Measurements from ENCODE around the gene WAS.
"Not testable (repeated sequence)": the region's sequence is repeated elsewhere in the genome, so short reads cannot be mapped to it uniquely, and the experiment has no call there.

WAS gene

GRCh38 chrX:48688531-48689150 lies 5.0 kb downstream of the WAS start:
- no peak overlapping the region for H2AK5ac ChIP-seq (ENCODE audit: low read length)
- H2BK120ac ChIP-seq (ENCODE audit: insufficient read depth, low read length, poor library complexity): no peak overlapping the region
- no peaks in the 10 kb centered on the region for H3K36me3 ChIP-seq (ENCODE audit: control insufficient read depth in 1 of 2, insufficient read depth in 2 of 2, low read length in 2 of 2)
- no peaks in the 10 kb centered on the region for H3K9me3 ChIP-seq (ENCODE audit: insufficient read depth, low read depth, low read length)
- no peak overlapping the region for H4K12ac ChIP-seq (ENCODE audit: low read depth, low read length)
- no peak overlapping the region for H3K4ac ChIP-seq (ENCODE audit: low read depth, low read length)
- H3K14ac ChIP-seq (ENCODE audit: low read length): no peak overlapping the region
- no peak overlapping the region for H3K23ac ChIP-seq (ENCODE audit: low read length)
- no peak overlapping the region for H2BK12ac ChIP-seq (ENCODE audit: low read length)
- no peak overlapping the region for H4K91ac ChIP-seq (ENCODE audit: low read depth, low read length)
- no peaks in the 10 kb centered on the region for H3K79me2 ChIP-seq (ENCODE audit: control insufficient read depth, insufficient read depth, low read length, poor library complexity)
- H2AFZ ChIP-seq (ENCODE audit: insufficient read depth, low read length, poor library complexity): no peak overlapping the region
- H2BK5ac ChIP-seq (ENCODE audit: low read depth, low read length, poor library complexity): no peak overlapping the region
- WGBS (ENCODE audit: extremely low coverage, insufficient coverage, insufficient read length): no CpG with 5 or more reads among the region's 19 CpGs
- H3K79me1 ChIP-seq (ENCODE audit: low read length): no peaks in the 10 kb centered on the region
- H3K4me1 ChIP-seq (ENCODE audit: control insufficient read depth in 1 of 2, insufficient read depth in 2 of 2, low read length in 2 of 2): no peaks in the 10 kb centered on the region
- no peak overlapping the region for H3K4me3 ChIP-seq (ENCODE audit: low read depth, low read length)
- H3K4me2 ChIP-seq (ENCODE audit: low read length): no peak overlapping the region
- H3K27ac ChIP-seq (ENCODE audit: low read depth, low read length): no peak overlapping the region
- no peak overlapping the region for H3K18ac ChIP-seq (ENCODE audit: low read length)
- H3K27me3 ChIP-seq (ENCODE audit: insufficient read depth, low read length): no peaks in the 10 kb centered on the region
- no peak overlapping the region for H4K8ac ChIP-seq (ENCODE audit: low read depth, low read length)
- H3K9ac ChIP-seq (ENCODE audit: low read length): no peak overlapping the region
- DNase-seq: no peak

GRCh38 chrX:48689208-48689920 lies 5.8 kb downstream of the WAS start:
- DNase-seq: no peak
- no peak overlapping the region for H3K9ac ChIP-seq (ENCODE audit: low read length)

GRCh38 chrX:48691746-48692145 lies 8.1 kb downstream of the WAS start:
- not testable (repeated sequence) for H3K27me3 ChIP-seq (ENCODE audit: insufficient read depth, low read length); H4K91ac ChIP-seq (ENCODE audit: low read depth, low read length); H3K4ac ChIP-seq (ENCODE audit: low read depth, low read length); H3K4me2 ChIP-seq (ENCODE audit: low read length); H4K12ac ChIP-seq (ENCODE audit: low read depth, low read length); H3K9ac ChIP-seq (ENCODE audit: low read length); DNase-seq; H2AFZ ChIP-seq (ENCODE audit: insufficient read depth, low read length, poor library complexity); H2BK120ac ChIP-seq (ENCODE audit: insufficient read depth, low read length, poor library complexity); H3K18ac ChIP-seq (ENCODE audit: low read length); H3K79me2 ChIP-seq (ENCODE audit: control insufficient read depth, insufficient read depth, low read length, poor library complexity); H3K9me3 ChIP-seq (ENCODE audit: insufficient read depth, low read depth, low read length); H4K8ac ChIP-seq (ENCODE audit: low read depth, low read length); H3K36me3 ChIP-seq (ENCODE audit: control insufficient read depth in 1 of 2, insufficient read depth in 2 of 2, low read length in 2 of 2); H2BK12ac ChIP-seq (ENCODE audit: low read length); H2BK5ac ChIP-seq (ENCODE audit: low read depth, low read length, poor library complexity); H2AK5ac ChIP-seq (ENCODE audit: low read length); H3K27ac ChIP-seq (ENCODE audit: low read depth, low read length); H3K4me3 ChIP-seq (ENCODE audit: low read depth, low read length); H3K79me1 ChIP-seq (ENCODE audit: low read length); H3K14ac ChIP-seq (ENCODE audit: low read length); H3K23ac ChIP-seq (ENCODE audit: low read length)
- no CpG with 5 or more reads among the region's 5 CpGs for WGBS (ENCODE audit: extremely low coverage, insufficient coverage, insufficient read length)
- H3K4me1 ChIP-seq (ENCODE audit: control insufficient read depth in 1 of 2, insufficient read depth in 2 of 2, low read length in 2 of 2): peaks cover 8 to 11% of the 10 kb centered on the region in 2 experiments

More at GRCh38 chrX:48689208-48689920, 5.8 kb downstream of the WAS start:
- Histone ChIP-seq H3K18ac (ENCODE audit: low read length) (no peak overlapping the region), H3K27ac (ENCODE audit: low read depth, low read length) (no peak overlapping the region), H3K79me2 (ENCODE audit: control insufficient read depth, insufficient read depth, low read length, poor library complexity) (no peaks in the 10 kb centered on the region), H3K4me3 (ENCODE audit: low read depth, low read length) (no peak overlapping the region), H2AFZ (ENCODE audit: insufficient read depth, low read length, poor library complexity) (no peak overlapping the region), H3K14ac (ENCODE audit: low read length) (no peak overlapping the region), H4K8ac (ENCODE audit: low read depth, low read length) (no peak overlapping the region), H3K23ac (ENCODE audit: low read length) (no peak overlapping the region), H2AK5ac (ENCODE audit: low read length) (no peak overlapping the region), H3K4me1 (ENCODE audit: control insufficient read depth in 1 of 2, insufficient read depth in 2 of 2, low read length in 2 of 2) (no peaks in the 10 kb centered on the region), H2BK120ac (ENCODE audit: insufficient read depth, low read length, poor library complexity) (no peak overlapping the region), H3K4me2 (ENCODE audit: low read length) (no peak overlapping the region), H3K79me1 (ENCODE audit: low read length) (no peaks in the 10 kb centered on the region), H3K27me3 (ENCODE audit: insufficient read depth, low read length) (no peaks in the 10 kb centered on the region), H2BK12ac (ENCODE audit: low read length) (no peak overlapping the region), H2BK5ac (ENCODE audit: low read depth, low read length, poor library complexity) (no peak overlapping the region), H3K4ac (ENCODE audit: low read depth, low read length) (no peak overlapping the region), H4K12ac (ENCODE audit: low read depth, low read length) (no peak overlapping the region), H3K9me3 (ENCODE audit: insufficient read depth, low read depth, low read length) (no peaks in the 10 kb centered on the region), H3K36me3 (ENCODE audit: control insufficient read depth in 1 of 2, insufficient read depth in 2 of 2, low read length in 2 of 2) (no peaks in the 10 kb centered on the region), H4K91ac (ENCODE audit: low read depth, low read length) (no peak overlapping the region)
- no CpG with 5 or more reads among the region's 11 CpGs for WGBS (ENCODE audit: extremely low coverage, insufficient coverage, insufficient read length)

- H3K18ac ChIP-seq (ENCODE audit: low read length): no peak overlapping the region
Measured at GRCh38 chrX:48694776-48695533, 11.4 kb downstream of the WAS start.

More at GRCh38 chrX:48694776-48695533, 11.4 kb downstream of the WAS start:
- Histone ChIP-seq H3K27me3 (ENCODE audit: insufficient read depth, low read length) (no peaks in the 10 kb centered on the region), H4K12ac (ENCODE audit: low read depth, low read length) (no peak overlapping the region), H3K36me3 (ENCODE audit: control insufficient read depth in 1 of 2, insufficient read depth in 2 of 2, low read length in 2 of 2) (peaks cover under 1 to 7% of the 10 kb centered on the region in 2 experiments), H3K27ac (ENCODE audit: low read depth, low read length) (no peak overlapping the region), H2AFZ (ENCODE audit: insufficient read depth, low read length, poor library complexity) (peak overlapping the region; percentile 6), H3K23ac (ENCODE audit: low read length) (no peak overlapping the region), H2BK12ac (ENCODE audit: low read length) (no peak overlapping the region), H3K9ac (ENCODE audit: low read length) (no peak overlapping the region), H3K4me1 (ENCODE audit: control insufficient read depth in 1 of 2, insufficient read depth in 2 of 2, low read length in 2 of 2) (peaks cover 8 to 14% of the 10 kb centered on the region in 2 experiments), H2AK5ac (ENCODE audit: low read length) (no peak overlapping the region), H3K14ac (ENCODE audit: low read length) (no peak overlapping the region), H4K91ac (ENCODE audit: low read depth, low read length) (no peak overlapping the region), H3K9me3 (ENCODE audit: insufficient read depth, low read depth, low read length) (no peaks in the 10 kb centered on the region), H2BK120ac (ENCODE audit: insufficient read depth, low read length, poor library complexity) (no peak overlapping the region), H4K8ac (ENCODE audit: low read depth, low read length) (no peak overlapping the region), H3K4me2 (ENCODE audit: low read length) (peak overlapping the region; percentile 65), H3K79me1 (ENCODE audit: low read length) (peaks cover 8% of the 10 kb centered on the region), H3K4me3 (ENCODE audit: low read depth, low read length) (no peak overlapping the region), H2BK5ac (ENCODE audit: low read depth, low read length, poor library complexity) (no peak overlapping the region), H3K79me2 (ENCODE audit: control insufficient read depth, insufficient read depth, low read length, poor library complexity) (peaks cover 5% of the 10 kb centered on the region), H3K4ac (ENCODE audit: low read depth, low read length) (no peak overlapping the region)
- no CpG with 5 or more reads among the region's 15 CpGs for WGBS (ENCODE audit: extremely low coverage, insufficient coverage, insufficient read length)
- DNase-seq: no peak
